GM10266 (cell line): ENCODE measurements around the gene KRT76.

Experiments
- DNase-seq: peaks from one replicate; pipeline ENCODE4 v3.0.0; 2012; ENCODE audit errors: extremely low spot score
- CTCF ChIP-seq: IDR thresholded peaks from 2 replicates; pipeline ENCODE4 v1.5.1; 2012; ENCODE audit warnings: mild to moderate bottlenecking, low read depth; ENCODE audit not compliant: control insufficient read depth, insufficient read depth; ENCODE audit errors: missing control alignments

The KRT76 gene

DNA sequence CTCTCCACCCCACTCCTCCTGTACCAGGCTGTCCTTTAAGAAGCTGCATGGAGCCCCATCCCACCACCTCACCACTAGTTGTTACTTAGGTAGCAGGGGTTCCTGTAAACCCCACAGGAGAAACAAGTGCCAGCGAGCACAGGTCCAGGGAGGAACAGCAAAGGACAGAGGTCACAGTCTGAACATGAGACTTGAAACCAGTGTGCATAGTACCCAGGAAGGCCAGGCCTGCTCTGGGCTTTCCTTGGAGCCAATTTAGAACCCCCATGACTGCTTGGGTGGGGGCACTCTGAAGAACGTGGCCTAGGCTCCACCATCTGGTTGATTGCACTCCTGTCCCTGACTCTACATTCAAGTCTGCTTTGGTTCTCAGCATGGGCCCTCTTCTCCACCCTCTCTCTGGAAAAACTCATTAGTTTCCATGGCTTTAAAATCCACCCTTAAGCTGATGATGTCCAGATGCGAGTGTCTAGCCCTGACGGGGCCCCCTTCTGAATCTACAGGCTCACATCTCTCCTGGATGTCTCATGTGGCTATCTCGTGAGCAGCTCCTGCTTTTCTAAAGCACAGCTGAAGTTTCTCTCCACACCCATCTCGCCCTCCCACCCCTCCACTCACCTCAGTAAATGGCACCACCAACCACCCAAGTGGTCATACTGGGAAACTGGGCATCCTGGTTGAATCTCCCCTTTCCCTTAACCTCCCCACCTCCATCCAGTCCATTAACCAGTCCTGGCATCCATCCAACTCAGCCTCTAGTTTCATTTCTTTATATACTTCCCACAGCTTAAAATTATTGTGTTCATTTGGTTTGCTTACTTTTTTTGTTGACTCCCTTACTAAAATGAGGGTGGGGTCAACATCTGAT is 10.4 kb upstream of the KRT76 start:
- no peak for TF ChIP-seq CTCF
- DNase-seq: no peak

GRCh38 chr12:52784909-52785308 is 7.8 kb upstream of the KRT76 start:
- DNase-seq: no peak
- no peak for TF ChIP-seq CTCF

GRCh38 chr12:52783563-52784316 is 6.6 kb upstream of the KRT76 start:
- TF ChIP-seq CTCF: no peak
- no peak for DNase-seq

- TF ChIP-seq CTCF: no peak
- DNase-seq: no peak
These were observed 5.4 kb upstream of the KRT76 start for GRCh38 chr12:52782502-52782901.

DNA sequence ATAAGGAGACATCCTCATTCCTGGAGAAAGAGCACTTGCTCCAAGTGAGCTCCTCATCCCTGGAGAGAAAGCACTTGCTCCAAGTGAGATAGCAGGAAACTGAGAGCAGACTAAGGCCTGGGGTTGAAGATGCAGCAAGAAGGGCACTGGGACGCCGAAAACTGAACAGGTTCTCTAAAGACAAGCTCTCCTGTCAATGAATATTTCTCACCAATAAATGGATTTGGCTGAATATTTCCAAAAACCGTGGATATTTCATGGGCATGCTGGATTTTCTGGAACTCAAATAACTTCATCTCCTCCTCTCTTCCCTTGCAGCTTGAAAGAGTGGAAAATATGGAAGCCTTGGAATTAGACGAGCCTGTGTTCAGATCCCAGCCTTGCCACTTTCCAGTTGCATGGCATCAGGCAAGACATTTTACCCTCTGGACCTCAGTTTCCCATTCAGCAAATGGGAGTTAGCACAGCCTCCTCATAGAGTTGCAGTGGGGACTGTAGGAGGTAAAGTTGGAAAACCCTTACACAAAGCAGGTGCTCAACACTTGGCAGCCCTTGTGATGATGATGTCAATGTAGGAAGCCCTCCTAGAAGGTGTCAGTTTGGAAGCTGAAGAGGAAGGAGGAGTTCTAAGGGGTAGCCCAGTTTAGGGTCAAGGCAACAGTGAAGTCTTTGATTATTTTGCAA is 4.4 kb upstream of the KRT76 start:
- no peak for DNase-seq
- TF ChIP-seq CTCF: no peak

GRCh38 chr12:52779914-52780313 is 2.8 kb upstream of the KRT76 start:
- TF ChIP-seq CTCF: no peak
- DNase-seq: no peak
